ENCODE results near the gene ADCY6. TPM values are rescaled to one million over a fixed set of nuclear protein-coding genes. Genes with fewer than 3 reads are reported as not detected.

Gene ADCY6
- total RNA-seq, 1 experiment from 2014 or later, result 48.3 TPM

DNA sequence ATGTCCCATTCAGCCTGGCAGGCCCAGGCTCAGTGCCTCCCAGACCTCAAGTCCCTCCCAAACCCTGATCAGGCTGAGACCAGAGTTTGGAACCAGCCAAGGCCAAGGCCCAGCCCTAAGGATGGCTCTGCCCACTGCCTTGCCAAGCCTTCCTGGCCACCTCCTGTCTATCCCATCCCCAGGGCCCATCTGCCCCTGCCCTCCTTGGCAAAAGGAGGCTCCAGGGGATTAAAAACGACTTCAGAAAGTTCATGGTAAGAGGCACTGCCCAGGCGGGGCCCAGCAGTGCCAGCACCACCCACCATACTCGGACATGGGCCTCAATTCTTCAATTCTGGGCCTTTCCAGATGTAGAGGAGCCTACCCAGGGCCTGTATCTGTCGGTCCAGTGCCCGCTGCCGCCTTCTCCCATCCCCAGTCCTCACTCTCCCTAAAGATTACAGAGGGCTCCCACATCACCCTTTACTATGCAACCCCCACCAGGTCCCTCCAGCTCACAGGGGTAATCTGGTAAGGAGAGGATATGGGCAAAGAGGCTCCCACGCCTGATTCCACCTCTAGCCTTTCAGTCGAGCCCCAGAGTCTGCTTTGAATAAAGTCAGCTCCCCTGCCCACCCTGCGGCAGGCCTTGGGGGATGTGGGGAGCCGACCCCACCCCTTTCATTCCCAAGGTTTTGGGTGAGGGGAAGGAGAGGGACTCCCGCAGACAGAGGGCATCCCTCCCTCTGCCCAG lies 932 bp downstream of the ADCY6 start:
- Histone ChIP-seq H3K27me3 (ENCODE audit: insufficient read depth, low read depth) (no peaks in the 10 kb centered on the region), H3K4me1 (replicated peaks; ENCODE audit: insufficient read depth) (peaks cover 29% of the 10 kb centered on the region), H3K9me3 (ENCODE audit: insufficient read depth, low read depth) (no peaks in the 10 kb centered on the region), H3K27ac (0 out of 2 replicates have a peak overlapping the region, but pooled peaks have one; percentile 3), H3F3A (ENCODE audit: insufficient read depth, low read depth) (no peaks in the 10 kb centered on the region; the same call in 1 of the 2 replicates), H3K4me2 (peak overlapping the region; percentile 99), H3K9me2 (ENCODE audit: insufficient read depth) (no peaks in the 10 kb centered on the region), H2AFZ (peak overlapping the region; percentile 88), H3K79me2 (ENCODE audit: low read depth) (peaks cover 43% of the 10 kb centered on the region), H4K20me1 (ENCODE audit: insufficient read depth) (no peaks in the 10 kb centered on the region), H3K36me3 (ENCODE audit: low read depth) (no peaks in the 10 kb centered on the region), H3K4me3 (peak overlapping the region; percentile 89)
- intact Hi-C loops (cut with micrococcal nuclease; ENCODE audit: unreplicated experiment), result loop anchor here (2.0 kb wide), 1 partner anchor 71 kb away; the partner anchor contains the start of gene CCNT1
- ChIA-PET CTCF (no interaction called here), POLR2A (ENCODE audit: unreplicated experiment) (no interaction called here)
- BruUV-seq (replicated peaks), result no TSS peak
- TF ChIP-seq, protein P1, sequence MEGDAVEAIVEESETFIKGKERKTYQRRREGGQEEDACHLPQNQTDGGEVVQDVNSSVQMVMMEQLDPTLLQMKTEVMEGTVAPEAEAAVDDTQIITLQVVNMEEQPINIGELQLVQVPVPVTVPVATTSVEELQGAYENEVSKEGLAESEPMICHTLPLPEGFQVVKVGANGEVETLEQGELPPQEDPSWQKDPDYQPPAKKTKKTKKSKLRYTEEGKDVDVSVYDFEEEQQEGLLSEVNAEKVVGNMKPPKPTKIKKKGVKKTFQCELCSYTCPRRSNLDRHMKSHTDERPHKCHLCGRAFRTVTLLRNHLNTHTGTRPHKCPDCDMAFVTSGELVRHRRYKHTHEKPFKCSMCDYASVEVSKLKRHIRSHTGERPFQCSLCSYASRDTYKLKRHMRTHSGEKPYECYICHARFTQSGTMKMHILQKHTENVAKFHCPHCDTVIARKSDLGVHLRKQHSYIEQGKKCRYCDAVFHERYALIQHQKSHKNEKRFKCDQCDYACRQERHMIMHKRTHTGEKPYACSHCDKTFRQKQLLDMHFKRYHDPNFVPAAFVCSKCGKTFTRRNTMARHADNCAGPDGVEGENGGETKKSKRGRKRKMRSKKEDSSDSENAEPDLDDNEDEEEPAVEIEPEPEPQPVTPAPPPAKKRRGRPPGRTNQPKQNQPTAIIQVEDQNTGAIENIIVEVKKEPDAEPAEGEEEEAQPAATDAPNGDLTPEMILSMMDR (conservative IDR thresholded peaks at IDR 0.05), result no peak
- TF ChIP-seq EZH2 (IDR thresholded peaks at IDR 0.05; ENCODE audit: low read depth), result no peak
- DNase-seq, result no peak

DNA sequence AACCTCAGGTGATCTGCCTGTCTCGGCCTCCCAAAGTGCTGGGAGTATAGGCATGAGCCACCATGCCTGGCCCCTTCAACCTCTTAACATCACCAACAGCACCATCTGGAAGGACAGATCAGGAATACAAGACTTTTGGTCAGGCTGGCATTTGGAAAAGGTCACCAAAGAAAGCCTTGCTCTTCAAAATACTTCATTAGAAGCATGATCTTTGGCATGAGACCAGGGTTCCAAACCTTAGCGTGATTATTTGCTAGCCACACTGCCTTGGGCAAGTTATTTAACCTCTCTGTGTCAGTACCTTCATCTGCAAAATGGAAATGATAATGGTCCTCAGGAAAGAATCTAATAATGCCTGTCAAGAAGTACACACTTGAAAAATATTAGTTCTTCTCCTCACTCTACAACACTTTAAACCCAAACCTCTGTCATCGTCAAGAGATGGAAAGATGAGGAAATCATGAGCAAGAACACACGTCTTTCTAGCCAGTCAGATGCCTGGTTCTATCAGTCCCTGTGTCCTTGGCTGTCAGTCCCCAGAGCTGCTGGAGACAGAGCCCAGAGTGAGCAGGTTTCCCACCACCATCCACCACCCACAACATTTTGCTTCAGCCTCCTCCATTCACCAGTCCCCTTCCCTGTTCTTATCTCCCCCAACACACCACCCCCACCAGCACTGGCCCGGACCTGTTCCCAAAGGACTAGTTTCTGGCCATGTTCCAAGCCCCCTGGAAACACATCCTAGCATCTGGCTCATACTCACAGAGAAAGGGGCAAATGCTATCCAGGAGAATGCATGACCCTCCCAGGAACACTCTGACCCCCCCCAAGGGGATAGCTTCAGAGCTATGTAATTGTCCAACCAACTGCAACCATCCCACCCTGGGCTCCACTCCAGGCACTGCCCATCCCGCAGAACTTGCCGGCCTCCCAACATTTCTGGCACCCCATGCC lies 2.0 kb downstream of the ADCY6 start:
- intact Hi-C loops (cut with micrococcal nuclease; ENCODE audit: unreplicated experiment), result no loop called here
- H4K20me1 ChIP-seq (ENCODE audit: insufficient read depth), result no peaks in the 10 kb centered on the region
- ChIA-PET POLR2A (ENCODE audit: unreplicated experiment) (no interaction called here), CTCF (no interaction called here)
- no peak for TF ChIP-seq EZH2 (IDR thresholded peaks at IDR 0.05; ENCODE audit: low read depth)
- TF ChIP-seq, protein P1 (conservative IDR thresholded peaks at IDR 0.05), result no peak
- no peaks in the 10 kb centered on the region for H3K36me3 ChIP-seq (ENCODE audit: low read depth)
- peaks cover 39% of the 10 kb centered on the region for H3K4me1 ChIP-seq (replicated peaks; ENCODE audit: insufficient read depth)
- H3F3A ChIP-seq (ENCODE audit: insufficient read depth, low read depth), result peaks cover 6% of the 10 kb centered on the region; the same call in 1 of the 2 replicates
- no peak for DNase-seq
- peaks cover 43% of the 10 kb centered on the region for H3K79me2 ChIP-seq (ENCODE audit: low read depth)
- H3K27ac ChIP-seq, result no peak overlapping the region
- BruUV-seq (replicated peaks), result no TSS peak
- peak overlapping the region; percentile 89 for H3K4me3 ChIP-seq
- no peaks in the 10 kb centered on the region for H3K27me3 ChIP-seq (ENCODE audit: insufficient read depth, low read depth)
- no peak overlapping the region for H2AFZ ChIP-seq
- no peaks in the 10 kb centered on the region for H3K9me3 ChIP-seq (ENCODE audit: insufficient read depth, low read depth)
- peak overlapping the region; percentile 99 for H3K4me2 ChIP-seq
- H3K9me2 ChIP-seq (ENCODE audit: insufficient read depth), result no peaks in the 10 kb centered on the region

DNA sequence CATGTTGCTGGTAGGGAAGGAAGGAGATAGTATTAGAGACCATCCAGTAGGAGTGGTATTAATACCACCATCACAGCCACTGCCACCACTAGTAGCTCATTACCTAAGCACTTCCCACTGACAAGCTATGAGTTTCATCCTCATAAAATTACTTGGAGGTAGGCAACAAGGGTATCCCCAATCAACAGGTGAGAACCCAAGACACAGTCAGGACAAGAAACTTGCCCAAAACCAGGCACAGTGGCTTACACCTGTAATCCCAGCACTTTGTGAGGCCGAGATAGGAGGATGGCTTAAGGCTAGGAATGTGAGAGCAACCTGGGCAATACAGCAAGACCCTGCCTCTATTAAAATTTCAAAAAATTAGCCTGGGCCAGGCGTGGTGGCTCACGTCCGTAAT lies 5.5 kb downstream of the ADCY6 start:
- Histone ChIP-seq H3K9me3 (ENCODE audit: insufficient read depth, low read depth) (no peaks in the 10 kb centered on the region), H3K4me2 (no peak overlapping the region), H3K4me3 (no peak overlapping the region), H3K36me3 (ENCODE audit: low read depth) (no peaks in the 10 kb centered on the region), H3K27ac (no peak overlapping the region), H3F3A (ENCODE audit: insufficient read depth, low read depth) (peaks cover 15% of the 10 kb centered on the region; the same call in 1 of the 2 replicates), H2AFZ (no peak overlapping the region), H3K4me1 (replicated peaks; ENCODE audit: insufficient read depth) (peaks cover 53% of the 10 kb centered on the region), H3K27me3 (ENCODE audit: insufficient read depth, low read depth) (no peaks in the 10 kb centered on the region), H4K20me1 (ENCODE audit: insufficient read depth) (no peaks in the 10 kb centered on the region; the same call in 1 of the 2 replicates), H3K9me2 (ENCODE audit: insufficient read depth) (no peaks in the 10 kb centered on the region), H3K79me2 (ENCODE audit: low read depth) (peaks cover 51% of the 10 kb centered on the region)
- no peak for DNase-seq
- no peak for TF ChIP-seq EZH2 (IDR thresholded peaks at IDR 0.05; ENCODE audit: low read depth)
- TF ChIP-seq, protein P1 (conservative IDR thresholded peaks at IDR 0.05), result no peak
- ChIA-PET CTCF (no interaction called here), POLR2A (ENCODE audit: unreplicated experiment) (no interaction called here)
- no TSS peak for BruUV-seq (replicated peaks)
- intact Hi-C loops (cut with micrococcal nuclease; ENCODE audit: unreplicated experiment), result no loop called here
